Dorsolateral prefrontal cortex (tissue), 118 donors: Measurements from ENCODE around the gene GAGE2A. TPM values are rescaled to one million over a fixed set of nuclear protein-coding genes. Genes with fewer than 3 reads are reported as not detected.

ENCODE experiments used
- total RNA-seq, 120 experiments: library from RNA; stranded (reverse); gene quantifications; one replicate each; pipeline versions ENCODE4 v1.2.3 to v1.2.4, GENCODE V29; 2022

The GAGE2A gene
- total RNA-seq, 120 experiments from 2014 or later, result 1.0 to 1.9 (median 1.3) TPM; not detected in 116

Other genes with a start within 250 kb of the GAGE2A start
- not detected for gene GAGE12C, start 57.3 kb upstream of the GAGE2A start, total RNA-seq
- not detected for gene GAGE12D, start 47.8 kb upstream of the GAGE2A start, total RNA-seq
- gene GAGE12E, start 38.2 kb upstream of the GAGE2A start, total RNA-seq, result not detected
- gene GAGE12F, start 28.7 kb upstream of the GAGE2A start, total RNA-seq, result 1 to 10 TPM in 2 of 120 experiments, not detected in 118; 1.1 to 1.6 TPM
- 1 to 10 TPM in 1 of 120 experiments, not detected in 119; 1.6 TPM for gene GAGE12G, start 19.1 kb upstream of the GAGE2A start, total RNA-seq
- not detected for gene GAGE12H, start 9.5 kb upstream of the GAGE2A start, total RNA-seq
- gene GAGE1, start 9.5 kb downstream of the GAGE2A start, total RNA-seq, result 1 to 10 TPM in 2 of 120 experiments, not detected in 118; 1.1 to 3.2 TPM
- gene PAGE1, start 106.5 kb downstream of the GAGE2A start, total RNA-seq, result not detected
- not detected for gene PAGE4, start 239.8 kb downstream of the GAGE2A start, total RNA-seq